Measurements from ENCODE around the gene PTH2. TPM values are rescaled to one million over a fixed set of nuclear protein-coding genes. Genes with fewer than 3 reads are reported as not detected.

PTH2 gene
- polyA plus RNA-seq, 3 donors = not detected

GRCh38 chr19:49421039-49421877 is 2.0 kb downstream of the PTH2 start:
- no peak overlapping the region for H3K27ac ChIP-seq (ENCODE audit: low read depth, low read length)
- 5 to 9% (median 8%) methylated on average over 48 of the region's 48 CpGs for WGBS, 3 donors

DNA sequence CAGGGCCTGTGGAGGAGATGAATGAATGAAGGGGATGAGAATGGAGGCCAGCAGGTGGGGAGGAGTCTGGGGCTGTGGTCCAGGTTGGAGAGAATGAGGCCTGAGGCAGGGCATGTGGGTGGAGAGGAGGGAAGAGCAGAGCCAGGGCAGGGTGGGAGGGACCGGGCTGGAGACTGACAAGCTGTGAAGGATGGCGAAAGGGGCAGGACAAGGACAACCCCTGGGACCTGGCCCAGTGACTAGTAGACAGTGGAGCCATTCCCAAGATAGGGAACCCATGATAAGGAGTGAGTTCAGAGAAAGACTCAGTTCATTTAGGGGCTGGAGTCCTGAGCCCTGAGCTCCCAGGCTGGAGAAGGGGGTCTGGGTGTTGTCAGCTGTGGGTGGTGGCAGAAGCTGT is 3.0 kb downstream of the PTH2 start:
- WGBS, 3 donors = 75 to 83% (median 75%) methylated on average over 2 of the region's 2 CpGs
- H3K27ac ChIP-seq (ENCODE audit: low read depth, low read length) = no peak overlapping the region

DNA sequence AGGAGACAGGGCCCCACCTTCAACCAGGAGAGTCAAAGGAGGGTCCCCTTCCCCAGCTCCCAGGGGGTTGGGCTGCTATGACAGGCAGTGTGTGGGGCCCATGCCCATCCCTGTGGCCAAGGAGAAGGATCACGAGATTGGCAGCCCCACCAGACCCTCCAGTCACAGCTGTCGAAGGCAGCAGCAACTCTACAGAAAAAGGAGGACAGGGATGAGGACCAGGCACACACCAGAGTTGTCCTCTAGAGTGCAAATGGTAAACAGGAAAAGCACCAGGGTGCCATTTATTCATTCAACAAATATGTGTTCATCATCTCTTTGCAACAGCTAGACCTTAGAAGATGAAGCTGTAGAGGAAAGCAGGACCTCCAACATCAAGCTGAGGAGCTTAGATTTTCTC is 4.1 kb downstream of the PTH2 start:
- no peak overlapping the region for H3K27ac ChIP-seq (ENCODE audit: low read depth, low read length)
- 74 to 87% (median 84%) methylated on average over 2 of the region's 2 CpGs for WGBS, 3 donors

- H3K27ac ChIP-seq (ENCODE audit: low read depth, low read length) = no peak overlapping the region
- WGBS, 3 donors = 80 to 86% (median 81%) methylated on average over 5 of the region's 5 CpGs
Measured at GRCh38 chr19:49418511-49418910, 4.7 kb downstream of the PTH2 start.

DNA sequence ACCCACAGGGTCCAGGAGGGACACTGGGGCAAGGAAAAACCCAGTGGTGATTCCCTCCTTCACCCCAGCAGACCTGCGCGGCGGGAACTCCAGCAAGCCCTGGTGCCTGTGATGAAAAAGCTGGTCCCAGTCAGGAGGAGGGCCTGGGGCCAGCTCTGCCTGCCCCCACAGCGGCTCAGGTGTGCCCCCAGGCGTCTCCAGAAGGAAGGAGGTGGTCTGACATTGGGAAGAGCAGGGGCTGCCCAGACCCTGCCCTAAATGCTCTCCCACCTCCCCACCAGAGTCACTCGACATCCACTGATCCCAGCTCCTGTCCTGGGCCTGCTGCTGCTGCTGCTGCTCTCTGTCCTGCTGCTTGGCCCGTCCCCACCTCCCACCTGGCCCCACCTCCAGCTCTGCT is 6.2 kb downstream of the PTH2 start:
- 65 to 73% (median 71%) methylated on average over 5 to 7 of the region's 7 CpGs for WGBS, 3 donors
- H3K27ac ChIP-seq (ENCODE audit: low read depth, low read length) = no peak overlapping the region

- H3K27ac ChIP-seq (ENCODE audit: low read depth, low read length) = no peak overlapping the region
- 78 to 92% (median 90%) methylated on average over 2 of the region's 2 CpGs for WGBS, 3 donors
Measured at GRCh38 chr19:49415810-49416200, 7.4 kb downstream of the PTH2 start.

DNA sequence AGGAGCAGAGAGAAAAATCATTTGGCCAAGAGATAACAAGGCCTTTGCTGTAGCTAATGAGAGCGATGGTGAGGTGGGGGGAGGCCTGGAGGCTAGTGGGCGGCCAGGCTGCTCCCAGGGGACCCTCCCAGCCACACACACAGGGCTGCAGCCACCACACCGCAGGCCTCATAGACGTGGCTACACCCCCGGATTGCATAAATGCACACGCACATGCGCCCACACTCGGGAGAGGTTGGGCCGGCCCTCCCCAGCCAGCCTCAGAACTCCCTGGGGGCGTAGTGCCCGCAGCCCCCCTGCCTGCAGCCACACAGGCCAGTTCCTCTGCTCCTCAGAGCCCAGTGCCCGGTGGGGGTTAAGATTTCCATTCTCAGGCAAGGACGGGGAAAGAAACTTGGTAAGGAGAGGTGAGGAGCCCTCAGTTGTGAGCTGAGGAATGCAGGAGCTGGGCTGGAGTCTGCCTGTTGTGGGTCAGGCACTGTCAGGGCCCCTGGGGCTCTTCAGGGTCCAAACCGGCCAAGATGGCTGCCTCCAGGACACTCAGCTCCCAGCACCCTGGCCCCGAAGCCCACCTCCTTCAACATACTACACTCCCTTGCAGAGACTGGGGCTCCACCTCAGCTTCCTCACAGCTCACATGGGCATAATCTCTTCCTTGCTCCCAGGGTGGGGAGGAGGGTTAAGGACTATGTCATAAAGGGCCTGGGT is 8.0 kb downstream of the PTH2 start:
- H3K27ac ChIP-seq (ENCODE audit: low read depth, low read length) = no peak overlapping the region
- WGBS, 3 donors = 45 to 72% (median 49%) methylated on average over 15 of the region's 15 CpGs

DNA sequence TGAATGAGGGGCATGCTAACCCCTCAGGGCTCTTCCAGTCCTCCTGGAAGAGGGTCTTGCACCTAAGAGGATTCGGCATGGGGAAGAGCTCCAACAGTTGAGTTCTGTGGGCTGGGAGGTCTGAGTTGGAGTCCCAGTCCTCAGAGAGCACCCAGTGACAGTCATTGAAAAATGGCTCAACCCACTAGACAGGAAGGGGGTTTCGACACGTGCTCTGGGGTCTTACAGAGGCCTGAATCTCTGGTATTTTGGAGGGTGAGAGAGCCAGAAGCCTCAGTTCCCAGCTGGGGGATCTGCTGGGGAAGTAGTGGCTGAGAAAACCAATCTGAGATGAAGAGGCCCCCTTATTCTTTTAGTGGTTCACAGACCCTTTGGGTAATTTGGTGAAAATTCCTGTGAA is 9.0 kb downstream of the PTH2 start:
- 73 to 88% (median 83%) methylated on average over 3 of the region's 3 CpGs for WGBS, 3 donors
- no peak overlapping the region for H3K27ac ChIP-seq (ENCODE audit: low read depth, low read length)

DNA sequence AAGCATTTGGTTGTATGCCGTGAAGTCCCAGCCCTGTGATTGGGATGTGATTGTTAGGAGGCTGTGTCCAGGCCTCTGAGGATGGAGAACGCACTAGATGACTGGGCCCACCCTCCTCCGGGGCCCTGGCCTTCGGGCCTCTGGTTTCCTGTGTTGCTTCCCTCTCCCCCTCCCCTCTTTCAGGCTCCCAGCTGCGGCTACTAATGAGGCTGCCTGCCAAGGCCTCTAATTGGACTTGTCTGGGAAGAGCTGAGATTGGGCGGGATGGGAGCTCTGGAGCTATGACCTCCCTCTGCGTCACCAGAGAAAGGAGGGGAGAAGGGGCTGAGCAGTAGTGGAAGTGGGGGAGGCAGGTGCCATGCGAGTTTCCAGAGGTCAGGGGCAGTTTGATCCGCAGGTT is 9.9 kb downstream of the PTH2 start:
- 63 to 70% (median 65%) methylated on average over 9 of the region's 9 CpGs for WGBS, 3 donors
- H3K27ac ChIP-seq (ENCODE audit: low read depth, low read length) = no peak overlapping the region

DNA sequence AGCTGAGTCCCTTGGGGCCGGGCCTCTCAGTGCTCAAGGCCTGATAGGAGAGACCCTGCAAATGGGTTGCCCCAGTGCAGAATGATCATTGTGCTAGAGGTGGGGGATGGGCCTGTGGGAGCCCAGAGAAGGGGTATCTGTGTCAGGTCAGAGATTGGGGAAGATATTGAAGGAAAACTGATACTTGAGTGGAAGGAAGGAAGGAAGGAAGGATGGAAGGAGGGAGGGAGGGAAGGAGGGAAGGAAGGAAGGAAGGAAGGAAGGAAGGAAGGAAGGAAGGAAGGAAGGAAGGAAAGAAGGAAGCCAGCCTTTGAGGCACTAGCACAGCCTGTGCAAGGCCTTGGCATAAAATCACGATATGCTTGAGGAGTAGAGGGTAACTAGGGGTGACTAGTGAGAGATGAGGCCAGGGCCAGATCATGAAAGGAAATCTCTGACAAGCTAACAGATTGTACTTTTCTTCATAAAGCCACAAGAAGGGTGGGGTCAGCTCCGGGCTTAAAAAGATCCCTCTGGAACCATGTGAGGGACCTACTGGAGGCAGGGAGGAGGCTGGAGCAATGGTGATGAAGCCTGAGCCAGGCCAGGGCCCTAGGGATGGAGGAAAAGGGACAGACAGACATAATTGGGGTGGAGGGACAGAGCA is 11.4 kb downstream of the PTH2 start:
- H3K27ac ChIP-seq (ENCODE audit: low read depth, low read length) = no peak overlapping the region
- WGBS, 3 donors = 67 to 77% (median 73%) methylated on average over 3 of the region's 3 CpGs

GRCh38 chr19:49409441-49410029 is 13.7 kb downstream of the PTH2 start:
- WGBS, 3 donors = 67 to 75% (median 68%) methylated on average over 5 of the region's 5 CpGs
- H3K27ac ChIP-seq (ENCODE audit: low read depth, low read length) = no peak overlapping the region

- H3K27ac ChIP-seq (ENCODE audit: low read depth, low read length) = no peak overlapping the region
- WGBS, 3 donors = 81 to 87% (median 82%) methylated on average over 8 of the region's 8 CpGs
Measured at GRCh38 chr19:49408816-49409440, 14.3 kb downstream of the PTH2 start.

GRCh38 chr19:49407482-49408015 is 15.7 kb downstream of the PTH2 start:
- no peak overlapping the region for H3K27ac ChIP-seq (ENCODE audit: low read depth, low read length)
- WGBS, 3 donors = 84 to 88% (median 88%) methylated on average over 16 of the region's 16 CpGs

DNA sequence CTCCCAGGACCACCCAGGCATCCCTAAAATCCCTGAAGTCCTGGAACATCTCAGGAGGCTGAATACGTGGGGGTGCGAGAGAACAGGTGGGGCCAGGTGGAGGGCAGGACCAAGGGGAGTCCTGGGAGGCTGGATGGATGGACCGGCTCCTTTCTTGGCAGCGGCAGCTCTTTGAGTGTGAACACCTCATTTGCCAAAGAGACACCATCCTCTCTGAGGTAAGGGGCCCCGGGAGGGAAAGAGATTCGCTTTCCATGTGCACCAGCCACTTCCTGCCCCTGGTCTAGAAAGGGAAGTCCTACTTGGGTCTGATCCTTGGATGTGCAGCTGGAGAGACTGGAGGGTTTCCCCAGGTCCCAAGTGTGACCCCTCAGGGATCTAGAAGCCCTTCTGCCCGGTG is 16.2 kb downstream of the PTH2 start:
- no peak overlapping the region for H3K27ac ChIP-seq (ENCODE audit: low read depth, low read length)
- 55 to 76% (median 66%) methylated on average over 7 of the region's 7 CpGs for WGBS, 3 donors

GRCh38 chr19:49403404-49404187 is 19.6 kb downstream of the PTH2 start:
- WGBS, 3 donors = 45 to 64% (median 63%) methylated on average over 7 of the region's 7 CpGs
- H3K27ac ChIP-seq (ENCODE audit: low read depth, low read length) = no peak overlapping the region

DNA sequence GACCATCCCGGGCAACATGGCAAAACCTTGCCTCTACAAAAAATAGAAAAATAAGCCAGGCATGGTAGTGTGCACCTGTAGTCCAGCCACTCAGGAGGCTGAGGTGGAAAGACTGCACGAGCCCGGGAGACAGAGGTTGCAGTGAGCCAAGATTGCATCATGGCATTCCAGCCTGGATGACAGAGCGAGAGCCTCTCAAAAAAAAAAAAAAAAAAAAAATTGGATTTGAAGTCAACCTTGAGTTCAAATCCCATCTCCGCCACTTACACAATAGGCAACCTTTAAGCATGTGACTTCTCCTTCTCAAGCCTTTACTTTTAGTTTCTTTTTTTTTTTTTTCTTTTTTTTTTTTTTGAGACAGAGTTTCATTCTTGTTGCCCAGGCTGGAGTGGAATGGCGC is 23.2 kb downstream of the PTH2 start:
- 76 to 87% (median 83%) methylated on average over 6 of the region's 6 CpGs for WGBS, 3 donors
- no peak overlapping the region for H3K27ac ChIP-seq (ENCODE audit: low read depth, low read length)

GRCh38 chr19:49398931-49399330 is 24.3 kb downstream of the PTH2 start:
- H3K27ac ChIP-seq (ENCODE audit: low read depth, low read length) = no peak overlapping the region
- 85 to 88% (median 87%) methylated on average over 6 of the region's 6 CpGs for WGBS, 3 donors
